Lower leg skin (tissue), 4 donors: Measurements from ENCODE around the gene FAM234A. TPM values are rescaled to one million over a fixed set of nuclear protein-coding genes. Genes with fewer than 3 reads are reported as not detected.

Source experiments
- DNase-seq, 2 donors: peaks; one replicate each; pipeline ENCODE4 v3.0.0-alpha.2; 2019; ENCODE audit warnings: low spot score in 2 of 2
- H3K4me3 ChIP-seq: fragments of 200-600 bp; sonication (generic); 2 replicates; pipeline ENCODE4 v1.5.1; 2017; ENCODE audit warnings: mild to moderate bottlenecking, low read depth; ENCODE audit not compliant: poor library complexity, severe bottlenecking
- POLR2A ChIP-seq, 2 donors: fragments of 450-650 bp; IDR thresholded peaks; one replicate each; pipeline ENCODE4 v1.6.1; 2016 to 2017; ENCODE audit warnings: antibody characterized with exemption in 2 of 2, mild to moderate bottlenecking in 1 of 2, moderate library complexity in 1 of 2
- WGBS, 2 donors: methylation state at CpG; one replicate each; pipeline ENCODE4 v1.1.5; 2018; 5-methylcytosine and 5-hydroxymethylcytosine counted together
- intact Hi-C: fragments of 100-400 bp; cut with DNase I; formaldehyde crosslinking; loops from one replicate; pipeline ENCODE4 v1.15.0; 2023; ENCODE audit warnings: low total_unique reads
- total RNA-seq, 4 donors: library from RNA; depleted of rRNA; stranded (reverse); fragments of >200 nt; gene quantifications; one replicate each; pipeline ENCODE4 v1.1.0, GENCODE V29; 2016
- TF ChIP-seq, protein P1 (sequence below), 3 donors: fragments of 450-650 bp; IDR thresholded peaks; one replicate each; pipeline ENCODE4 v1.5.1; 2016; ENCODE audit warnings: antibody characterized with exemption in 3 of 3, mild to moderate bottlenecking in 3 of 3, moderate library complexity in 2 of 3

FAM234A gene
- total RNA-seq, 4 donors from 2014 or later: 61.4 to 123 (median 110) TPM

- intact Hi-C loops: no loop called here
- 89 to 92% methylated on average over 11 of the region's 13 CpGs for WGBS, 2 donors
- no peak for TF ChIP-seq POLR2A (IDR thresholded peaks at IDR 0.05)
- TF ChIP-seq, protein P1, sequence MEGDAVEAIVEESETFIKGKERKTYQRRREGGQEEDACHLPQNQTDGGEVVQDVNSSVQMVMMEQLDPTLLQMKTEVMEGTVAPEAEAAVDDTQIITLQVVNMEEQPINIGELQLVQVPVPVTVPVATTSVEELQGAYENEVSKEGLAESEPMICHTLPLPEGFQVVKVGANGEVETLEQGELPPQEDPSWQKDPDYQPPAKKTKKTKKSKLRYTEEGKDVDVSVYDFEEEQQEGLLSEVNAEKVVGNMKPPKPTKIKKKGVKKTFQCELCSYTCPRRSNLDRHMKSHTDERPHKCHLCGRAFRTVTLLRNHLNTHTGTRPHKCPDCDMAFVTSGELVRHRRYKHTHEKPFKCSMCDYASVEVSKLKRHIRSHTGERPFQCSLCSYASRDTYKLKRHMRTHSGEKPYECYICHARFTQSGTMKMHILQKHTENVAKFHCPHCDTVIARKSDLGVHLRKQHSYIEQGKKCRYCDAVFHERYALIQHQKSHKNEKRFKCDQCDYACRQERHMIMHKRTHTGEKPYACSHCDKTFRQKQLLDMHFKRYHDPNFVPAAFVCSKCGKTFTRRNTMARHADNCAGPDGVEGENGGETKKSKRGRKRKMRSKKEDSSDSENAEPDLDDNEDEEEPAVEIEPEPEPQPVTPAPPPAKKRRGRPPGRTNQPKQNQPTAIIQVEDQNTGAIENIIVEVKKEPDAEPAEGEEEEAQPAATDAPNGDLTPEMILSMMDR (IDR thresholded peaks at IDR 0.05): no peak
Measured at GRCh38 chr16:259814-260253, 25.2 kb downstream of the FAM234A start.

GRCh38 chr16:260326-260725, 25.7 kb downstream of the FAM234A start:
- WGBS, 2 donors: 95 to 96% methylated on average over 18 to 19 of the region's 19 CpGs
- DNase-seq: no peak
- no peak overlapping the region for H3K4me3 ChIP-seq
- TF ChIP-seq POLR2A (IDR thresholded peaks at IDR 0.05): no peak
- TF ChIP-seq, protein P1 (IDR thresholded peaks at IDR 0.05): no peak
- intact Hi-C loops: no loop called here

More at GRCh38 chr16:259814-260253, 25.2 kb downstream of the FAM234A start:
- no peak for DNase-seq
- H3K4me3 ChIP-seq: no peak overlapping the region

- intact Hi-C loops: no loop called here
- DNase-seq: no peak
- H3K4me3 ChIP-seq: no peak overlapping the region
- 87 to 91% methylated on average over 28 of the region's 28 CpGs for WGBS, 2 donors
- TF ChIP-seq, protein P1 (IDR thresholded peaks at IDR 0.05): no peak
- TF ChIP-seq POLR2A (IDR thresholded peaks at IDR 0.05): no peak
Measured at GRCh38 chr16:261031-261691, 26.5 kb downstream of the FAM234A start.

DNA sequence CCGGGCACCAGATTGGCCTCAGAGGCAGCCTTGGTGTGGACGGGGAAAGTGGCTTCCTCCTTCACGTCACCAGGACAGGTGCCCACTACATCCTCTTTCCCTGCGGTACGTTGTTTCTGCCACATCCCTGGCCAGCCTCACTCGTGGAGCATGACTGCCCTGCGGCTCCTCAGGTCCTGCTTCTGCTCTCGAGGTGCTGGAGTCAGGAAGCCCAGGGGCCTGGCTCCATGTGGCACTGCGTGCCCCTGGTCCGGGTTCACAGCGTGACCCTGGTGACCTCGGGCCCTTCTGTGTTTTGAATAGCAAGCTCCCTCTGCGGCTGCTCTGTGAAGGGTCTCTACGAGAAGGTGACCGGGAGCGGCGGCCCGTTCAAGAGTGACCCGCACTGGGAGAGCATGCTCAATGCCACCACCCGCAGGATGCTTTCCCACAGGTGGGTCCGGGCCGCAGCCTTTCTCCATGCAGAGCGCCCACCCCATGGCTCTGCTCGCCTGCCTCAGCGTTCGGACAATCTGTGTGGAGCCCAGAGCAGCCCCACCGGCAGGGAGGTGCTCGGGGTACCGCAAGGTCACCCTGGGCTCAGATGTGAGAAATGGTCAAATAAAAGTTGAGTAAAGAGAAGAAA, 27.6 kb downstream of the FAM234A start:
- H3K4me3 ChIP-seq: no peak overlapping the region
- 96 to 97% methylated on average over 29 of the region's 29 CpGs for WGBS, 2 donors
- DNase-seq: no peak
- TF ChIP-seq, protein P1 (IDR thresholded peaks at IDR 0.05): no peak
- no peak for TF ChIP-seq POLR2A (IDR thresholded peaks at IDR 0.05)
- intact Hi-C loops: no loop called here

- no peak for TF ChIP-seq POLR2A (IDR thresholded peaks at IDR 0.05)
- TF ChIP-seq, protein P1 (IDR thresholded peaks at IDR 0.05): no peak
- 88 to 93% methylated on average over 30 to 31 of the region's 35 CpGs for WGBS, 2 donors
- no peak overlapping the region for H3K4me3 ChIP-seq
- no peak for DNase-seq
- intact Hi-C loops: no loop called here
Measured at GRCh38 chr16:263182-263774, 28.7 kb downstream of the FAM234A start.
